SK-N-SH (cell line): Measurements from ENCODE around the gene CHSY1. TPM values are rescaled to one million over a fixed set of nuclear protein-coding genes. Genes with fewer than 3 reads are reported as not detected.

Experiments
- CTCF ChIA-PET: fragments of 300-600, 350-600 bp; formaldehyde crosslinking; extraction: SDS; loops from one replicate; lab custom pipeline; 2021; lab: Yijun Ruan, JAX
- POLR2A ChIA-PET: fragments of 350-600 bp; sonication (Branson Sonifier 250); formaldehyde crosslinking; extraction: SDS; loops from one replicate; lab custom pipeline; 2020; ENCODE audit warnings: antibody characterized with exemption, inconsistent platforms; lab: Yijun Ruan, JAX
- DNase-seq: peaks from one replicate; pipeline ENCODE4 v3.0.0; 2012
- H2AFZ ChIP-seq: fragments of 200-600 bp; sonication (generic); 2 replicates; pipeline ENCODE4 v1.8.1; 2016; ENCODE audit warnings: antibody characterized with exemption, mild to moderate bottlenecking, low read depth
- H3F3A ChIP-seq: fragments of 200-600 bp; sonication (generic); replicated peaks from 2 replicates; pipeline ENCODE3; 2016; ENCODE audit warnings: antibody characterized with exemption, mild to moderate bottlenecking; ENCODE audit not compliant: insufficient read depth
- H3K27ac ChIP-seq, 2 experiments: fragments of 200-500 bp in 1 of 2; fragments of 200-600 bp in 1 of 2; sonication (Bioruptor generic) in 1 of 2; sonication (generic), shearing (Covaris generic) in 1 of 2; 2 replicates each; pipeline versions ENCODE4 v1.5.1 to v1.6.1; 2014 to 2016; ENCODE audit warnings: low read depth in 2 of 2, inconsistent platforms in 1 of 2, low read length in 1 of 2, mild to moderate bottlenecking in 1 of 2, mixed read lengths in 1 of 2
- H3K27me3 ChIP-seq: fragments of 200-600 bp; sonication (generic), shearing (Covaris generic); 2 replicates; pipeline ENCODE4 v1.6.1; 2016; ENCODE audit warnings: mixed run types; ENCODE audit not compliant: insufficient read depth
- H3K36me3 ChIP-seq, 2 experiments: fragments of 200-500 bp in 1 of 2; fragments of 200-600 bp in 1 of 2; sonication (Bioruptor generic) in 1 of 2; sonication (generic) in 1 of 2; replicated peaks in 1 of 2; 2 replicates each; pipeline versions ENCODE3 to v1.5.1; 2014 to 2016; ENCODE audit warnings: low read length in 1 of 2, mild to moderate bottlenecking in 1 of 2; ENCODE audit not compliant: insufficient read depth in 2 of 2, control insufficient read depth in 1 of 2
- H3K4me1 ChIP-seq, 2 experiments: fragments of 200-500 bp in 1 of 2; fragments of 200-600 bp in 1 of 2; sonication (Bioruptor generic) in 1 of 2; sonication (generic), shearing (Covaris generic) in 1 of 2; 2 replicates each; pipeline versions ENCODE4 v1.5.1 to v1.6.1; 2014 to 2016; ENCODE audit warnings: low read depth in 1 of 2, low read length in 1 of 2, mixed run types in 1 of 2; ENCODE audit not compliant: insufficient read depth in 2 of 2, control insufficient read depth in 1 of 2
- H3K4me2 ChIP-seq: fragments of 200-600 bp; sonication (generic), shearing (Covaris generic); 2 replicates; pipeline ENCODE4 v1.6.1; 2017; ENCODE audit warnings: mixed run types
- H3K4me3 ChIP-seq, 2 experiments: fragments of 200-500 bp in 1 of 2; fragments of 200-600 bp in 1 of 2; sonication (Bioruptor generic) in 1 of 2; sonication (generic), shearing (Covaris generic) in 1 of 2; 2 replicates each; pipeline versions ENCODE4 v1.5.1 to v1.8.1; 2014 to 2016; ENCODE audit warnings: low read depth in 2 of 2, inconsistent platforms in 1 of 2, low read length in 1 of 2, mild to moderate bottlenecking in 1 of 2, mixed read lengths in 1 of 2, moderate library complexity in 1 of 2
- H3K79me2 ChIP-seq: fragments of 200-600 bp; sonication (generic); 2 replicates; pipeline ENCODE4 v1.8.1; 2017; ENCODE audit warnings: mild to moderate bottlenecking; ENCODE audit not compliant: insufficient read depth
- H3K9ac ChIP-seq: fragments of 200-600 bp; sonication (generic); 2 replicates; pipeline ENCODE4 v1.6.1; 2017; ENCODE audit warnings: mixed run types
- H3K9me2 ChIP-seq: fragments of 200-600 bp; sonication (generic); 2 replicates; pipeline ENCODE4 v1.6.1; 2017; ENCODE audit warnings: mixed run types
- H3K9me3 ChIP-seq: fragments of 200-600 bp; sonication (generic); 2 replicates; pipeline ENCODE4 v1.6.1; 2017; ENCODE audit warnings: mixed run types, mild to moderate bottlenecking, moderate library complexity
- H4K20me1 ChIP-seq: fragments of 200-600 bp; sonication (generic); 2 replicates; pipeline ENCODE4 v1.6.1; 2017; ENCODE audit warnings: mild to moderate bottlenecking, mixed run types; ENCODE audit not compliant: insufficient read depth
- CTCF ChIP-seq: fragments of 200-600 bp; sonication (generic); IDR thresholded peaks from 2 replicates; pipeline ENCODE4 v1.6.1; 2017; ENCODE audit warnings: antibody characterized with exemption, mild to moderate bottlenecking, moderate library complexity
- GATA2 ChIP-seq: sonication (generic); formaldehyde crosslinking; IDR thresholded peaks from 2 replicates; pipeline ENCODE4 v1.5.0; 2020; ENCODE audit warnings: mild to moderate bottlenecking, missing genetic modification reagents
- NFIC ChIP-seq: IDR thresholded peaks from 2 replicates; pipeline ENCODE4 v1.4.0; 2012; ENCODE audit warnings: borderline replicate concordance
- RCOR1 ChIP-seq: fragments of 150-350 bp; IDR thresholded peaks from 2 replicates; pipeline ENCODE4 v1.6.1; 2017; ENCODE audit warnings: antibody characterized with exemption, low read length
- RXRA ChIP-seq: IDR thresholded peaks from 2 replicates; pipeline ENCODE4 v1.4.0; 2012; ENCODE audit warnings: low read depth, mild to moderate bottlenecking, borderline replicate concordance
- ZBTB33 ChIP-seq: IDR thresholded peaks from 2 replicates; pipeline ENCODE4 v1.4.0; 2012; ENCODE audit warnings: low read depth, borderline replicate concordance
- WGBS: methylation state at CpG from one replicate; pipeline ENCODE4 v1.1.6; 2017; ENCODE audit warnings: low lambda C conversion rate; 5-methylcytosine and 5-hydroxymethylcytosine counted together
- polyA plus RNA-seq, 3 experiments: library from polyadenylated mRNA; depleted of rRNA; stranded (reverse); fragments of >200 nt; gene quantifications; 2 replicates each; pipeline ENCODE4 v1.2.3, GENCODE V29; 2012

The CHSY1 gene
- polyA plus RNA-seq, 1 of the 3 experiments (the other 2 are of a cell fraction): 15.7 TPM

- H3K4me3 ChIP-seq: no peak overlapping the region
- H3K9me2 ChIP-seq: no peaks in the 10 kb centered on the region
- H4K20me1 ChIP-seq: no peaks in the 10 kb centered on the region
- peaks cover 0 to 6% of the 10 kb centered on the region in 2 experiments; a peak in 1 of 4 replicates for H3K4me1 ChIP-seq
- peaks cover 19 to 20% of the 10 kb centered on the region in 2 experiments for H3K36me3 ChIP-seq
- no peaks in the 10 kb centered on the region for H3K79me2 ChIP-seq
- POLR2A ChIA-PET: interaction anchor here (1.2 kb wide), 1 partner anchor 642 kb away, joined by 4 read pairs; no protein-coding TSS in a partner anchor
- WGBS: 92% methylated on average over 6 of the region's 9 CpGs
- no peaks in the 10 kb centered on the region for H3K9me3 ChIP-seq
- no peak overlapping the region for H3K9ac ChIP-seq
- peaks cover 8% of the 10 kb centered on the region for H3F3A ChIP-seq
- no peak overlapping the region for H2AFZ ChIP-seq
- no peak overlapping the region for H3K4me2 ChIP-seq
- CTCF ChIA-PET: interaction anchor here (0.8 to 2.3 kb wide), 11 partner anchors 9 to 376 kb away, joined by 3 to 17 read pairs (median 3); no protein-coding TSS in a partner anchor
- no peak overlapping the region; a peak in 1 of 4 replicates for H3K27ac ChIP-seq
- H3K27me3 ChIP-seq: no peaks in the 10 kb centered on the region
- no peak for TF ChIP-seq RXRA
- TF ChIP-seq RCOR1: no peak
- TF ChIP-seq GATA2 (CRISPR knock-in tag): no peak
- no peak for TF ChIP-seq CTCF
- no peak for DNase-seq
These were observed 14.9 kb upstream of the CHSY1 start for GRCh38 chr15:101266787-101267186.

- ChIA-PET POLR2A (no interaction called here), CTCF (interaction anchor here (0.8 to 2.3 kb wide), 6 partner anchors 8 to 258 kb away, joined by 3 to 17 read pairs (median 3); no protein-coding TSS in a partner anchor)
- Histone ChIP-seq H3K9me2 (no peaks in the 10 kb centered on the region), H3K4me1 (peaks cover 0 to 5% of the 10 kb centered on the region in 2 experiments; a peak in 1 of 4 replicates), H3K4me2 (no peak overlapping the region), H3K36me3 (peaks cover 11 to 12% of the 10 kb centered on the region in 2 experiments), H3K27me3 (no peaks in the 10 kb centered on the region), H3K79me2 (no peaks in the 10 kb centered on the region), H2AFZ (no peak overlapping the region), H3K4me3 (no peak overlapping the region), H4K20me1 (no peaks in the 10 kb centered on the region), H3K9ac (no peak overlapping the region), H3K9me3 (no peaks in the 10 kb centered on the region), H3F3A (peaks cover 8% of the 10 kb centered on the region), H3K27ac (no peak overlapping the region)
- DNase-seq: no peak
- TF ChIP-seq NFIC (0 out of 2 replicates have a peak, but pooled peaks have one; percentile 6), ZBTB33 (no peak)
- 46% methylated on average over 2 of the region's 3 CpGs for WGBS
These were observed 14.2 kb upstream of the CHSY1 start for GRCh38 chr15:101266034-101266433.
